Astrocyte of the spinal cord (primary cell): Measurements from ENCODE around the gene SS18.

Experiments used
- DNase-seq: peaks from one replicate; pipeline ENCODE4 v3.0.0; 2011; ENCODE audit warnings: low read depth, low spot score
- H3K4me3 ChIP-seq: 2 replicates; pipeline ENCODE4 v1.5.1; 2011; ENCODE audit warnings: low read depth, mild to moderate bottlenecking, low read length, moderate library complexity
- in situ Hi-C: cut with HindIII; loops from 2 replicates; pipeline ENCODE4 v1.10.0; 2017; ENCODE audit warnings: low sequenced_read_pairs
- TF ChIP-seq, protein P1 (sequence below): IDR thresholded peaks from 2 replicates; pipeline ENCODE4 v1.5.1; 2012; ENCODE audit warnings: low read depth, mild to moderate bottlenecking, low read length, inconsistent platforms

SS18 gene

DNA sequence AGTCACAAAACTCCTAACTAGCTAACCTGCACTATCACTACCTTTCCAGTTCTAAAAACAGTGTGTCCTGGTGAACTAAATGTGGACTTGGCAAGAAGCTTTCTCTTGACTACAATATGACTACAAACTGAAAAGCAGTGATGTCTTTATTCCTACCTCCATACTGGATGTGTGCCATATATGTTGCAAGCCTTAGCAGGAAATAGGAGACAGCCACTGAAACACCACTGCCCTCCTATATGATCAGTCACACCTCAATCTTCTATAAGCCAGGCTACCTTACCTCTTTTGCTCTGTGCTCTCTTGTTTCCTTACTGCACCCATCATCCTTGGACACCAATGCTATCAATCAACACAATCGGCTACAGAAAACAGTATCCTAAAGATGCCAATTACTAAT lies 34.1 kb downstream of the SS18 start:
- no peak for DNase-seq
- in situ Hi-C loops: no loop called here
- TF ChIP-seq, protein P1, sequence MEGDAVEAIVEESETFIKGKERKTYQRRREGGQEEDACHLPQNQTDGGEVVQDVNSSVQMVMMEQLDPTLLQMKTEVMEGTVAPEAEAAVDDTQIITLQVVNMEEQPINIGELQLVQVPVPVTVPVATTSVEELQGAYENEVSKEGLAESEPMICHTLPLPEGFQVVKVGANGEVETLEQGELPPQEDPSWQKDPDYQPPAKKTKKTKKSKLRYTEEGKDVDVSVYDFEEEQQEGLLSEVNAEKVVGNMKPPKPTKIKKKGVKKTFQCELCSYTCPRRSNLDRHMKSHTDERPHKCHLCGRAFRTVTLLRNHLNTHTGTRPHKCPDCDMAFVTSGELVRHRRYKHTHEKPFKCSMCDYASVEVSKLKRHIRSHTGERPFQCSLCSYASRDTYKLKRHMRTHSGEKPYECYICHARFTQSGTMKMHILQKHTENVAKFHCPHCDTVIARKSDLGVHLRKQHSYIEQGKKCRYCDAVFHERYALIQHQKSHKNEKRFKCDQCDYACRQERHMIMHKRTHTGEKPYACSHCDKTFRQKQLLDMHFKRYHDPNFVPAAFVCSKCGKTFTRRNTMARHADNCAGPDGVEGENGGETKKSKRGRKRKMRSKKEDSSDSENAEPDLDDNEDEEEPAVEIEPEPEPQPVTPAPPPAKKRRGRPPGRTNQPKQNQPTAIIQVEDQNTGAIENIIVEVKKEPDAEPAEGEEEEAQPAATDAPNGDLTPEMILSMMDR: no peak
- no peak overlapping the region for H3K4me3 ChIP-seq

DNA sequence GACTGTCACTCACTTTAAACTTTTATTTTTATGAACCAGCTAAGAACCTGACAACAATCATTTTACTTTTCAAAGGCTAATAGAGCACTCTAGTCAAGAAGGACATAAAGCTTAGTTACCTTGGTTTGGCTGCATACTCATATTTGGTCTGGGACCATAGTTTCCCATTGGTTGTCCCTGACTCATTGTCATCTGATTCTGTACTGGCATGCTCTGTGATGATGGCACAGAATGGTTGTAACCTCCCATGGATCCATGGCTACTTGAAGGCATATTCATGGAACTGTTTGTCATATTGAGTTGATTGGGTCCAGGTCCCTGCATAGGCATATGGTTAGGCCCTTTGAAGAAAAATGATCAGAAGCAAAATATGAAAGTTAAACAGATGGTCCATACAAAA lies 37.9 kb downstream of the SS18 start:
- no peak for DNase-seq
- TF ChIP-seq, protein P1: no peak
- no peak overlapping the region for H3K4me3 ChIP-seq
- in situ Hi-C loops: no loop called here

DNA sequence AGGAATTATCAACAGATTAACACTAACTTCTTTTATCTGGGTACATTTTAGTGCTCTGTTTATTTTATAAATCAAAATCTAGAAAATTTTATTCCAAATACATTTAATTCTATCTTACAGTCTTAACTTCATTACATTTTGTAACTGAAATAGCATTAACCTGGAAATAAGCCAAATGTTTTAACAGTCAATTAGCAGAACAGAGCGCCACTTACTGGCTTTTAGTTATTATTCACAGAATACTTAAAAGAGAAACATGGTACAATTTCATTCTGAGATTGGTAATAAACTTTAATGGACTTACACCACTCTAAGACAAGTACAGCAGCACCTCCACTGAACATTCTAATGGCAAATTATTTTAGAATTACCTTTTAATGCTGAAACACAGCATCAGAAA lies 38.6 kb downstream of the SS18 start:
- H3K4me3 ChIP-seq: no peak overlapping the region
- DNase-seq: no peak
- TF ChIP-seq, protein P1: no peak
- in situ Hi-C loops: no loop called here

DNA sequence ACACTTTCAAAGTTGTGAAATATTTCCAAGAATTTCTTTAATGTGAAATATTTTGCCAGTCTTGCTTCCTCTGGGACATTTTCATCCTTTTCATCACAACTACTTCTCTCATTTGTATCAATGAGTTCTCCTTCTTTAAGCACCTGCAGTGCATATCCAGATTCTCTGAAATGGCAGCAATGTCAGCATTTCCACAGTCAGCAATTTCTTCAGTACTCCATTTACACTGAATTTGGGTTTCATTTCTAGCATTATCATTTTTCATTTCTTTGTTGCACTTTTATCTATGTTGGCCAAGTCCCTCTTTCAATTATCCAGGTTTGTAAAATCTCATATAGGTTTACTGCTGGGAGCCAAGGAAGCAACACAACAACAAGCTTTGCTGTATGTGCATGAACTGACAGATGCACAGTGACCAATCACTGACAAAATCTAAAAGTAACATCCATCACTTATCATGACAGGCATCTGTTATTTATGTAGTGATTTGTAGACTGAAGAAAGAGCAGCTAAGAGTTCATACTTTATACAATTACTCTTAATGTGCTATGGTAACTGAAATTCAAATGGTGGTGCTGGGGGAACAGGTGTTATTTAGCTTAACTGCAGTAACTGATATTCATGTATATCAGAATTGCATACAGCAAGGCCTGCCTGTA lies 43.9 kb downstream of the SS18 start:
- no peak for DNase-seq
- in situ Hi-C loops: no loop called here
- TF ChIP-seq, protein P1: no peak
- H3K4me3 ChIP-seq: no peak overlapping the region

DNA sequence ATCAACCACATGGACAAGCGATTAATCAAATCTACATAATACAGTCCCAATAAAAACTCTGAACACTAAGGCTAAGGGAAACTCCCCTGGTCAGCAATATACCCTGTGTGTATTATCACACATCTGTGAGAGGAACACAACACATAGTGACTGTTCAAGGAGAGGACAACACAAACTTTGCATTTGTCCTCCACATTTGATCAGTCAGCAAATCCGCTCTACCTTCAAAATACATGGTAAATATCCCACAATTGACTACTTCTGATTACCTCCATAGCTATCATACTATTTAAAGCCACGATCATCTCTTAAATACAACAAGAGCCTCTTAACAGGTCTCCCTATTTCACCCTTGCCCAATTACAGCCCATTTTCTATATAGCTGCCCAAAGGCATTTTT lies 45.6 kb downstream of the SS18 start:
- no peak for DNase-seq
- in situ Hi-C loops: no loop called here

DNA sequence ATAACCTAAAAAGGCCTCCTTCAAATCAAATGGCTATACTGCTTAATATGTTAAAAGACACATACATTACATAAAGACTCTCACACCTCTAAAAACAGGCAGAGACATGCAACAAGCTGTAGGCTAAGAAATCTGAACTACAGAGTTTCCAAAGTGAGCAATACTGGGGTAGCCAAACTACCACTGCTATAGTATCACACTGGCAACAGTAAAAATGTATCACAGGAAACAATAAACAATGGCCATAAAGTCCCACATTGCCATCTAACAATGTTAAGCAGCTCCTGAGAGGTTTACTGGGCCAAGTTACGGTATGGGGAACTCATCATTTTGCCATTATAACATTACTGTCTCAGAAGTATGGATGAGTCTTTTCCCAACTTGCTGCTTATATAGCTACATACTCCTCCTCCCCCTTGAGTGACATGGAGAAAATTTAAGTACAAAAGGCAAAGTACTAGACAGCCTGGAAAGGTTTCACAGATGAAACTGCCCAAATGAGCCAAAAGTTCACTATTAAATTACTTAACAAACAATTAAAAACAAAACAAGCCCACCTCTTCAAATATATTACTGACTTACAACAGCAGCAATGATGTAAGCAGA lies 50.3 kb downstream of the SS18 start:
- no peak for DNase-seq
- TF ChIP-seq, protein P1: no peak
- in situ Hi-C loops: no loop called here
- no peak overlapping the region for H3K4me3 ChIP-seq

More for the DNA sequence above, 45.6 kb downstream of the SS18 start:
- H3K4me3 ChIP-seq: no peak overlapping the region
- TF ChIP-seq, protein P1: no peak

DNA sequence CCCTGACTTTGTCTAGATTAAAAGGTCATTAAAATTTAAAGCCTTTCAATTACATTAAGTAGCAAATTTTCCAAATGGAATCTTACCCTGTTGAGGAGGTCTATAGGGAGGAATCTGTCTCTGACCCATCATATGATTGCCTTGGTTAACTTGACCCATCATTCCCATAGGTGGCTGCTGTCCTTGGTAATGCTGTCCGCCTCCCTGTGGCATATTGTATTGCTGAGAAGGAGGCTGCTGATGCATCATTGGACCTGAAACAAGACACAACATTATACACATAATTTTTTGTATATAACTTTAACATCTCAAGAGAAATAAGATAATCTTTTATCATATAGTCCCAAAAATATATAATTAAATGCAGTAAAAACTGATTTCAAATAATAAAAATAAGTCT lies 51.2 kb downstream of the SS18 start:
- DNase-seq: no peak
- no peak overlapping the region for H3K4me3 ChIP-seq
- in situ Hi-C loops: no loop called here
- TF ChIP-seq, protein P1: no peak
